PC-9 (cell line): Measurements from ENCODE around the gene XIRP2. TPM values are rescaled to one million over a fixed set of nuclear protein-coding genes. Genes with fewer than 3 reads are reported as not detected.
"Not testable (repeated sequence)": the region's sequence is repeated elsewhere in the genome, so short reads cannot be mapped to it uniquely, and the experiment has no call there.

ENCODE experiments used
- BruUV-seq: library from RNA; stranded (reverse); fragments of 400-500 nt; replicated peaks from 2 replicates; lab custom pipeline; 2021; lab: Mats Ljungman, UMichigan
- CTCF ChIA-PET: fragments of 300-600 bp; sonication (Branson Sonifier 250); formaldehyde crosslinking; loops from one replicate; lab custom pipeline; 2022; ENCODE audit warnings: antibody characterized with exemption; lab: Charles Lee
- POLR2A ChIA-PET: fragments of 300-600 bp; sonication (Branson Sonifier 250); formaldehyde crosslinking; loops from one replicate; lab custom pipeline; 2022; ENCODE audit warnings: antibody characterized with exemption; ENCODE audit not compliant: unreplicated experiment; lab: Charles Lee
- DNase-seq, 2 experiments: peaks; one replicate each; pipeline versions ENCODE4 v3.0.0 to v3.0.0-alpha.2; 2015 to 2022; ENCODE audit warnings: mixed read lengths in 1 of 2
- H2AFZ ChIP-seq: fragments of 200-600 bp; sonication (generic); 2 replicates; pipeline ENCODE4 v1.8.1; 2017; ENCODE audit warnings: antibody characterized with exemption
- H3F3A ChIP-seq: fragments of 200-600 bp; sonication (generic); 2 replicates; pipeline ENCODE4 v1.8.1; 2017; ENCODE audit warnings: antibody characterized with exemption, mild to moderate bottlenecking, low read depth; ENCODE audit not compliant: insufficient read depth
- H3K27ac ChIP-seq: fragments of 200-600 bp; sonication (generic); 2 replicates; pipeline ENCODE4 v1.6.1; 2016; ENCODE audit warnings: mixed run types
- H3K27me3 ChIP-seq: fragments of 200-600 bp; sonication (generic); 2 replicates; pipeline ENCODE4 v1.6.1; 2016; ENCODE audit warnings: low read depth, mixed run types; ENCODE audit not compliant: insufficient read depth
- H3K36me3 ChIP-seq: fragments of 200-600 bp; sonication (generic); 2 replicates; pipeline ENCODE4 v1.6.1; 2016; ENCODE audit warnings: low read depth, mixed run types
- H3K4me1 ChIP-seq: fragments of 200-600 bp; sonication (generic); replicated peaks from 2 replicates; pipeline ENCODE4 v1.6.1; 2016; ENCODE audit warnings: mixed run types; ENCODE audit not compliant: insufficient read depth
- H3K4me2 ChIP-seq: fragments of 200-600 bp; sonication (generic); 2 replicates; pipeline ENCODE4 v1.6.1; 2017; ENCODE audit warnings: mixed run types
- H3K4me3 ChIP-seq: fragments of 200-600 bp; sonication (generic); 2 replicates; pipeline ENCODE4 v1.6.1; 2016; ENCODE audit warnings: mixed run types
- H3K79me2 ChIP-seq: fragments of 200-600 bp; sonication (generic); 2 replicates; pipeline ENCODE4 v1.6.1; 2017; ENCODE audit warnings: low read depth, mixed run types
- H3K9me2 ChIP-seq: fragments of 200-600 bp; sonication (generic); 2 replicates; pipeline ENCODE4 v1.8.1; 2017; ENCODE audit warnings: mild to moderate bottlenecking; ENCODE audit not compliant: insufficient read depth
- H3K9me3 ChIP-seq: fragments of 200-600 bp; sonication (generic); 2 replicates; pipeline ENCODE4 v1.8.1; 2016; ENCODE audit warnings: low read depth; ENCODE audit not compliant: insufficient read depth
- H4K20me1 ChIP-seq: fragments of 200-600 bp; sonication (generic); 2 replicates; pipeline ENCODE4 v1.8.1; 2017; ENCODE audit not compliant: insufficient read depth
- CTCF ChIP-seq: fragments of 200-600 bp; sonication (generic); conservative IDR thresholded peaks from 2 replicates; pipeline ENCODE4 v1.6.1; 2017; ENCODE audit warnings: mixed run types, antibody characterized with exemption, mild to moderate bottlenecking, moderate library complexity
- EZH2 ChIP-seq: fragments of 200-600 bp; sonication (generic); IDR thresholded peaks from 2 replicates; pipeline ENCODE4 v1.8.0; 2017; ENCODE audit warnings: antibody characterized with exemption, low read depth
- intact Hi-C: fragments of 100-400 bp; cut with micrococcal nuclease; formaldehyde crosslinking; loops from one replicate; pipeline ENCODE4 v1.10.0; 2022; ENCODE audit not compliant: unreplicated experiment
- total RNA-seq: library from RNA; stranded (reverse); gene quantifications from 2 replicates; pipeline ENCODE4 v1.2.3, GENCODE V29; 2021

XIRP2 gene
- total RNA-seq, 1 experiment from 2014 or later: not detected

GRCh38 chr2:167265004-167265403 lies 376.7 kb downstream of the XIRP2 start:
- Histone ChIP-seq H3K4me3 (no peak overlapping the region), H3F3A (no peaks in the 10 kb centered on the region), H3K9me3 (no peaks in the 10 kb centered on the region), H3K4me2 (no peak overlapping the region), H2AFZ (no peak overlapping the region), H3K79me2 (no peaks in the 10 kb centered on the region), H3K4me1 (no peaks in the 10 kb centered on the region), H3K36me3 (no peaks in the 10 kb centered on the region), H3K27me3 (no peaks in the 10 kb centered on the region), H4K20me1 (no peaks in the 10 kb centered on the region), H3K9me2 (no peaks in the 10 kb centered on the region), H3K27ac (no peak overlapping the region)
- no TSS peak for BruUV-seq
- no peak for TF ChIP-seq EZH2
- no peak for TF ChIP-seq CTCF
- DNase-seq: no peak
- POLR2A ChIA-PET: no interaction called here
- intact Hi-C loops: no loop called here
- CTCF ChIA-PET: interaction anchor here (1.0 kb wide), 1 partner anchor 854 kb away, joined by 3 read pairs; no protein-coding TSS in a partner anchor

- Histone ChIP-seq H2AFZ (no peak overlapping the region), H3K27me3 (no peaks in the 10 kb centered on the region), H3K79me2 (no peaks in the 10 kb centered on the region), H3K9me2 (no peaks in the 10 kb centered on the region), H3K4me3 (no peak overlapping the region), H3F3A (no peaks in the 10 kb centered on the region), H4K20me1 (no peaks in the 10 kb centered on the region), H3K4me1 (no peaks in the 10 kb centered on the region), H3K4me2 (no peak overlapping the region), H3K27ac (no peak overlapping the region), H3K9me3 (no peaks in the 10 kb centered on the region), H3K36me3 (no peaks in the 10 kb centered on the region)
- POLR2A ChIA-PET: no interaction called here
- no TSS peak for BruUV-seq
- DNase-seq: no peak
- TF ChIP-seq EZH2 (no peak), CTCF (no peak)
- intact Hi-C loops: no loop called here
- CTCF ChIA-PET: no interaction called here
Observed at GRCh38 chr2:167265722-167266121, 377.4 kb downstream of the XIRP2 start.

GRCh38 chr2:167268245-167268644 lies 380.0 kb downstream of the XIRP2 start:
- H3K9me3 ChIP-seq, CTCF ChIA-PET, H3F3A ChIP-seq, H2AFZ ChIP-seq, BruUV-seq, H3K27me3 ChIP-seq, H3K9me2 ChIP-seq, H4K20me1 ChIP-seq, H3K4me3 ChIP-seq, H3K36me3 ChIP-seq, H3K79me2 ChIP-seq, DNase-seq, H3K4me1 ChIP-seq, H3K27ac ChIP-seq, POLR2A ChIA-PET, intact Hi-C loops, H3K4me2 ChIP-seq: not testable (repeated sequence)

- BruUV-seq: no TSS peak
- Histone ChIP-seq H3K4me3 (no peak overlapping the region), H3K79me2 (no peaks in the 10 kb centered on the region), H3K36me3 (no peaks in the 10 kb centered on the region), H2AFZ (no peak overlapping the region), H3K9me3 (no peaks in the 10 kb centered on the region), H3K27ac (no peak overlapping the region), H3K4me1 (no peaks in the 10 kb centered on the region), H3K4me2 (no peak overlapping the region), H3K9me2 (no peaks in the 10 kb centered on the region), H3K27me3 (no peaks in the 10 kb centered on the region), H3F3A (no peaks in the 10 kb centered on the region), H4K20me1 (no peaks in the 10 kb centered on the region)
- ChIA-PET POLR2A (no interaction called here), CTCF (no interaction called here)
- intact Hi-C loops: no loop called here
- DNase-seq: no peak
- TF ChIP-seq CTCF (no peak), EZH2 (no peak)
Observed at GRCh38 chr2:167271932-167272331, 383.7 kb downstream of the XIRP2 start.
